ENCODE measurements around the gene PTPN6. TPM values are rescaled to one million over a fixed set of nuclear protein-coding genes. Genes with fewer than 3 reads are reported as not detected.
A peak's percentile ranks its signal among the peaks of the same experiment; 100 is the strongest.

Gene PTPN6
- total and polyA plus RNA-seq, 9 of the 15 experiments (the other 6 are each of a cell fraction or from before 2014, with no cell fraction given), result 1.5 to 5.1 (median 3.9) TPM

GRCh38 chr12:6961695-6962284 lies 10.6 kb downstream of the PTPN6 start (continued):
- TF ChIP-seq RAD51 (IDR thresholded peaks at IDR 0.05; ENCODE audit: borderline replicate concordance, low read depth) (no peak), U2AF1 (optimal IDR thresholded peaks at IDR 0.05; ENCODE audit: low read depth, low read length) (no peak), MEF2D (tag; conservative IDR thresholded peaks at IDR 0.05; ENCODE audit: low read depth) (no peak), SOX6 (IDR thresholded peaks at IDR 0.05) (peak; percentile 31; the same call in 1 of the 2 replicates), TBP (optimal IDR thresholded peaks at IDR 0.05; ENCODE audit: low read depth, low read length) (peak; percentile 67), XRCC5 (IDR thresholded peaks at IDR 0.05; ENCODE audit: low read depth, low read length) (no peak), TSHZ1 (CRISPR knock-in tag; IDR thresholded peaks at IDR 0.05) (no peak), ZNF436 (CRISPR knock-in tag; IDR thresholded peaks at IDR 0.05) (no peak), ZNF77 (CRISPR knock-in tag; IDR thresholded peaks at IDR 0.05) (no peak), ZNF584 (CRISPR knock-in tag; IDR thresholded peaks at IDR 0.05; ENCODE audit: low read depth) (no peak), ZNF184 (CRISPR knock-in tag; IDR thresholded peaks at IDR 0.05) (no peak), HCFC1 (IDR thresholded peaks at IDR 0.05; ENCODE audit: low read depth, low read length) (no peak; the same call in none of the 2 replicates), ATF7 (IDR thresholded peaks at IDR 0.05) (peak; percentile 51; the same call in 1 of the 2 replicates), ZNF444 (CRISPR knock-in tag; IDR thresholded peaks at IDR 0.05) (no peak), DLX4 (CRISPR knock-in tag; IDR thresholded peaks at IDR 0.05) (no peak), ZNF696 (CRISPR knock-in tag; conservative IDR thresholded peaks at IDR 0.05) (no peak), POU5F1 (IDR thresholded peaks at IDR 0.05; ENCODE audit: borderline replicate concordance, low read depth, low read length, partially characterized antibody) (no peak), ZFP36 (IDR thresholded peaks at IDR 0.05; ENCODE audit: low read depth, low read length, partially characterized antibody) (peak; percentile 38), NFRKB (IDR thresholded peaks at IDR 0.05; ENCODE audit: low read depth) (peak; percentile 23; the same call in 1 of the 2 replicates), ZNF133 (CRISPR knock-in tag; IDR thresholded peaks at IDR 0.05) (no peak), ARHGAP35 (IDR thresholded peaks at IDR 0.05; ENCODE audit: partially characterized antibody) (no peak), MTA3 (IDR thresholded peaks at IDR 0.05; ENCODE audit: borderline replicate concordance) (no peak; the same call in 1 of the 2 replicates), HBP1 (CRISPR knock-in tag; IDR thresholded peaks at IDR 0.05) (no peak)

All from K562 (cell line).